Stimulated activated CD8-positive, alpha-beta memory T cell treated with anti-CD3 and anti-CD28 coated beads, Interleukin-7, amount 100 ng/mL, for 4 hours (primary cell): ENCODE measurements around the gene ZRANB3.
"Not testable (repeated sequence)": the region's sequence is repeated elsewhere in the genome, so short reads cannot be mapped to it uniquely, and the experiment has no call there.

ENCODE experiments used
- DNase-seq, 2 donors: peaks; one replicate each; pipeline ENCODE4 v3.0.0-alpha.2; 2020; ENCODE audit warnings: low read depth in 2 of 2

The ZRANB3 gene

GRCh38 chr2:135485441-135485840 lies 45.6 kb downstream of the ZRANB3 start:
- no peak for DNase-seq

- no peak for DNase-seq
Measured at GRCh38 chr2:135475128-135475527, 55.9 kb downstream of the ZRANB3 start.

GRCh38 chr2:135473567-135473966 lies 57.5 kb downstream of the ZRANB3 start:
- no peak for DNase-seq

GRCh38 chr2:135471106-135471505 lies 59.9 kb downstream of the ZRANB3 start:
- no peak for DNase-seq

- no peak for DNase-seq
Measured at GRCh38 chr2:135457279-135457678, 73.7 kb downstream of the ZRANB3 start.

GRCh38 chr2:135456835-135457234 lies 74.2 kb downstream of the ZRANB3 start:
- no peak for DNase-seq

GRCh38 chr2:135456431-135456830 lies 74.6 kb downstream of the ZRANB3 start:
- no peak for DNase-seq

- DNase-seq, result no peak
Measured at GRCh38 chr2:135454608-135455007, 76.4 kb downstream of the ZRANB3 start.

GRCh38 chr2:135453027-135453426 lies 78.0 kb downstream of the ZRANB3 start:
- DNase-seq, result not testable (repeated sequence)

- no peak for DNase-seq
Measured at GRCh38 chr2:135451966-135452365, 79.1 kb downstream of the ZRANB3 start.

GRCh38 chr2:135443013-135443412 lies 88.0 kb downstream of the ZRANB3 start:
- not testable (repeated sequence) for DNase-seq

- not testable (repeated sequence) for DNase-seq
Measured at GRCh38 chr2:135435155-135435554, 95.9 kb downstream of the ZRANB3 start.

- no peak for DNase-seq
Measured at GRCh38 chr2:135424849-135425248, 106.2 kb downstream of the ZRANB3 start.

GRCh38 chr2:135422898-135423297 lies 108.1 kb downstream of the ZRANB3 start:
- no peak for DNase-seq

GRCh38 chr2:135411646-135412045 lies 119.4 kb downstream of the ZRANB3 start:
- no peak for DNase-seq

- DNase-seq, result no peak
Measured at GRCh38 chr2:135409436-135409835, 121.6 kb downstream of the ZRANB3 start.

- DNase-seq, result not testable (repeated sequence)
Measured at GRCh38 chr2:135396259-135396658, 134.8 kb downstream of the ZRANB3 start.

- DNase-seq, result no peak
Measured at GRCh38 chr2:135386993-135387392, 144.0 kb downstream of the ZRANB3 start.

- DNase-seq, result no peak
Measured at GRCh38 chr2:135378591-135378990, 152.4 kb downstream of the ZRANB3 start.

GRCh38 chr2:135373702-135374101 lies 157.3 kb downstream of the ZRANB3 start:
- no peak for DNase-seq

GRCh38 chr2:135349941-135350340 lies 181.1 kb downstream of the ZRANB3 start:
- no peak for DNase-seq

GRCh38 chr2:135348096-135348704 lies 182.8 kb downstream of the ZRANB3 start:
- not testable (repeated sequence) for DNase-seq

- no peak for DNase-seq
Measured at GRCh38 chr2:135337071-135337470, 193.9 kb downstream of the ZRANB3 start.

GRCh38 chr2:135335256-135335655 lies 195.8 kb downstream of the ZRANB3 start:
- DNase-seq, result no peak
